BJ (cell line): ENCODE measurements around the gene SSBP3. TPM values are rescaled to one million over a fixed set of nuclear protein-coding genes. Genes with fewer than 3 reads are reported as not detected.
"Not testable (repeated sequence)": the region's sequence is repeated elsewhere in the genome, so short reads cannot be mapped to it uniquely, and the experiment has no call there.

Experiments used
- CTCF ChIA-PET: fragments of 350-600 bp; formaldehyde crosslinking; extraction: SDS; loops from one replicate; lab custom pipeline; 2021; ENCODE audit warnings: antibody characterized with exemption, inconsistent platforms; lab: Yijun Ruan, JAX
- POLR2A ChIA-PET: fragments of 300-600 bp; sonication (Branson Sonifier 250); formaldehyde crosslinking; extraction: SDS; loops from one replicate; lab custom pipeline; 2021; ENCODE audit warnings: antibody characterized with exemption; lab: Charles Lee
- DNase-seq: peaks from one replicate; pipeline ENCODE4 v3.0.0-alpha.2; 2011; ENCODE audit warnings: low read depth
- H3K27me3 ChIP-seq: 2 replicates; pipeline ENCODE4 v1.6.0; 2011; ENCODE audit warnings: low read length; ENCODE audit not compliant: control insufficient read depth, insufficient read depth
- H3K36me3 ChIP-seq: 2 replicates; pipeline ENCODE4 v1.5.1; 2011; ENCODE audit warnings: low read length; ENCODE audit not compliant: control insufficient read depth, insufficient read depth
- H3K4me3 ChIP-seq: 2 replicates; pipeline ENCODE4 v1.5.1; 2011; ENCODE audit warnings: low read depth, mild to moderate bottlenecking, control low read depth, low read length
- polyA plus RNA-seq: library from polyadenylated mRNA; depleted of rRNA; stranded (reverse); fragments of >200 nt; gene quantifications from 2 replicates; pipeline ENCODE4 v1.2.3, GENCODE V29; 2011
- TF ChIP-seq, protein P1 (sequence below): IDR thresholded peaks from 2 replicates; pipeline ENCODE4 v1.5.1; 2011; ENCODE audit warnings: low read depth, mild to moderate bottlenecking, control low read depth, inconsistent platforms, low read length, moderate library complexity; ENCODE audit not compliant: insufficient read depth

The SSBP3 gene
- polyA plus RNA-seq, 1 experiment = 25.9 TPM

DNA sequence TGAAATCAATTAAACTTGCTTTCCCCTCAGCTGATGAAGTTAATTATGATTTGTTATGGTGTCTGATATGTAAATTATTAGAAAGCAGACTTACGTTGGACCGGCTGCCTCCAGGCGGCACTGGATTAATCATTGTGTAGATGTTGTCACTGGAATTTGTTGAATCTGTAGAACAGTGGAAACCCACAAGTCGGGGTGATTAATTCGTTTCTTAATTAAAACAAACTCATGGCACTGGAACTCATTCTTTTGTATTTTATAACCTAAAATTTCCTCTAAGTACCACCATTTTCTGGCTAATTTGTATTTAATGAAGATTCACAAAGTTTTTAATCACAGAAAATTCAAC, 167.2 kb downstream of the SSBP3 start:
- H3K4me3 ChIP-seq = no peak overlapping the region
- ChIA-PET CTCF (no interaction called here), POLR2A (no interaction called here)
- TF ChIP-seq, protein P1, sequence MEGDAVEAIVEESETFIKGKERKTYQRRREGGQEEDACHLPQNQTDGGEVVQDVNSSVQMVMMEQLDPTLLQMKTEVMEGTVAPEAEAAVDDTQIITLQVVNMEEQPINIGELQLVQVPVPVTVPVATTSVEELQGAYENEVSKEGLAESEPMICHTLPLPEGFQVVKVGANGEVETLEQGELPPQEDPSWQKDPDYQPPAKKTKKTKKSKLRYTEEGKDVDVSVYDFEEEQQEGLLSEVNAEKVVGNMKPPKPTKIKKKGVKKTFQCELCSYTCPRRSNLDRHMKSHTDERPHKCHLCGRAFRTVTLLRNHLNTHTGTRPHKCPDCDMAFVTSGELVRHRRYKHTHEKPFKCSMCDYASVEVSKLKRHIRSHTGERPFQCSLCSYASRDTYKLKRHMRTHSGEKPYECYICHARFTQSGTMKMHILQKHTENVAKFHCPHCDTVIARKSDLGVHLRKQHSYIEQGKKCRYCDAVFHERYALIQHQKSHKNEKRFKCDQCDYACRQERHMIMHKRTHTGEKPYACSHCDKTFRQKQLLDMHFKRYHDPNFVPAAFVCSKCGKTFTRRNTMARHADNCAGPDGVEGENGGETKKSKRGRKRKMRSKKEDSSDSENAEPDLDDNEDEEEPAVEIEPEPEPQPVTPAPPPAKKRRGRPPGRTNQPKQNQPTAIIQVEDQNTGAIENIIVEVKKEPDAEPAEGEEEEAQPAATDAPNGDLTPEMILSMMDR = no peak
- peaks cover 26% of the 10 kb centered on the region for H3K36me3 ChIP-seq
- DNase-seq = no peak
- no peaks in the 10 kb centered on the region for H3K27me3 ChIP-seq

DNA sequence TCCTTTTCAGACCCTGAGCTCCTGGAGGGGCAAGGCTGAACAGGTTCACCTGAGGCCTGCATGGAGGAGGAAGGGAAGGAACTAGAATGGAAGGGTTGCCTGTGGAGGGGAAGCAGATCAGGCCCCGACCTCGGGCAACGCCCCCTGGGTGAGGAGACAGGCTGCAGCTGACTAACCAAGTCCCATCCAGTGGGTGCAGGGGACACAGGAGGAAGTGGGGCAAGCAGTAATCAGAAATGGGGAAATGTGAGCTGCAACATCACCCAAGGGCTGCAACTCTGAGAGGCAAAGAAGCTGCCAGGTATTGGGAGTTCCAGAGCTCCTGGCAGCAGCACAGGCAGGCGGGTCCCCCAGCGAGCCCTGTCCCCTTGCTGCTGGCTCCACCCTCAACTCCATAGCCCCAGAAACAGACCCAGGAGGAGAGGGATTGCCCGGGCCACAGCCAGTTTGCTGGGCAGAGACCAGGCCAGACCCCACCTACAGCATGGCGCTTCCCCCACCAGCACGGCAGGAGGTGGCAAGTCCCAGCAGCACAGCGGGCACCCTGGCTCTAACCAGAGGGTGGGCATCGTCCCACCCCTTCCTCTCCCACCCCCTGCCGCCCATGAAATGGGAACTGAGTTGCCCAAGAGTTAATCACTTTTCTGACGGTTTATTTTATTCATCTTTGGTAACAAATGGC, 167.7 kb downstream of the SSBP3 start:
- ChIA-PET POLR2A (no interaction called here), CTCF (no interaction called here)
- Histone ChIP-seq H3K4me3 (no peak overlapping the region), H3K27me3 (no peaks in the 10 kb centered on the region), H3K36me3 (peaks cover 25% of the 10 kb centered on the region)
- TF ChIP-seq, protein P1 = no peak
- DNase-seq = no peak

DNA sequence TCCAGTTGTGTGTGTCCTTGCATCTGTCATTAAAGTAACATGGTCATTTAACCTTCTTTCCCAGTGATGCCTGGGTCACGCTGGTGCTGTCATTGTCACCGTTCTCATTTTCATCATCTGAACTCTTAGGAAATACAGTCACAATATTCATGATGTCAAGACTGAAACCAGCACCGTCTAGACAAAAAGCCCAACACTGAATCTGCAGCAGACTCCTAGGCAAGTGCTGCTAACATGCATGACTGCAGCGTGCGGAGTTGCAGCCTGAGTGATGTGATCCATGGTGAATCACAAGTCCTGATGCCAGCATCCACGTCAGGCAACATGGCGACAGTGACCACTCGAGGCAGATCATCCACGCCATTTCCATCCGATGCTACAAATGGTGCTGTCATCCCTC, 168.6 kb downstream of the SSBP3 start:
- H3K36me3 ChIP-seq = peaks cover 21% of the 10 kb centered on the region
- no peak overlapping the region for H3K4me3 ChIP-seq
- no peaks in the 10 kb centered on the region for H3K27me3 ChIP-seq
- ChIA-PET CTCF (no interaction called here), POLR2A (no interaction called here)
- TF ChIP-seq, protein P1 = no peak
- DNase-seq = no peak

DNA sequence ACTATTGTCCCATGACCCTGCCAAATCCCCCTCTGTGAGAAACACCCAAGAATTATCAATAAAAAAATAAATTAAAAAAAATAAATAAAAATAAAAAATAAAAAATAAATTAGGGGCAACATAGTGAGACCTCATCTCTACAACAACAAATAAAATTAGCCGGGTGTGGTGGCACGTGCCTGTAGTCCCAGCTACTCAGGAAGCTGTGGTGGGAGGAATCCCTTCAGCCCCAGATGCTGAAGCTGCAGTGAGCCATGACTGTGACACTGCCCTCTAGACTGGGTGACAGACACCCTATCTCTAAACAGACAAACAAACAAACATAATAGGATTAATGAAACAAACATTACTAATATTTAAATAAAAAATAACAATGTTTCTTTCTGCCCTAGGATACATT, 171.9 kb downstream of the SSBP3 start:
- ChIA-PET POLR2A (no interaction called here), CTCF (interaction anchor here (0.6 kb wide), 1 partner anchor 261 kb away, joined by 3 read pairs; no protein-coding TSS in a partner anchor)
- DNase-seq = no peak
- Histone ChIP-seq H3K4me3 (no peak overlapping the region), H3K27me3 (no peaks in the 10 kb centered on the region), H3K36me3 (peaks cover 11% of the 10 kb centered on the region)
- TF ChIP-seq, protein P1 = no peak

DNA sequence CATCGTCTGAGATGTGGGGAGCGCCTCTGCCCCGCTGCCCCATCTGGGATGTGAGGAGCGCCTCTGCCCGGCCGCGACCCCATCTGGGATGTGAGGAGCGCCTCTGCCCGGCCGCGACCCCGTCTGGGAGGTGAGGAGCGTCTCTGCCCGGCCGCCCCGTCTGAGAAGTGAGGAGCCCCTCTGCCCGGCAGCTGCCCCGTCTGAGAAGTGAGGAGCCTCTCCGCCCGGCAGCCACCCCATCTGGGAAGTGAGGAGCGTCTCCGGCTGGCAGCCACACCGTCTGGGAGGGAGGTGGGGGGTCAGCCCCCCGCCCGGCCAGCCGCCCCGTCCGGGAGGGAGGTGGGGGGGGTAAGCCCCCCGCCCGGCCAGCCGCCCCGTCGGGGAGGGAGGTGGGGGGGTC, 173.0 kb downstream of the SSBP3 start:
- CTCF ChIA-PET, H3K4me3 ChIP-seq, POLR2A ChIA-PET, H3K36me3 ChIP-seq, DNase-seq, H3K27me3 ChIP-seq: not testable (repeated sequence)
